ENCODE data around the gene CDKAL1. TPM values are rescaled to one million over a fixed set of nuclear protein-coding genes. Genes with fewer than 3 reads are reported as not detected.

The CDKAL1 gene
- total RNA-seq, 2 donors from 2014 or later: 12.1 to 19.0 TPM

GRCh38 chr6:20931093-20931492, 396.8 kb downstream of the CDKAL1 start:
- H3K9me3 ChIP-seq: no peaks in the 10 kb centered on the region
- H3K27ac ChIP-seq: no peak overlapping the region
- intact Hi-C loops (cut with DNase I): no loop called here
- DNase-seq (ENCODE audit: low spot score): no peak
- 88% methylated on average over 3 of the region's 3 CpGs for WGBS
- no peaks in the 10 kb centered on the region for H3K36me3 ChIP-seq
- TF ChIP-seq POLR2A (IDR thresholded peaks at IDR 0.05) (no peak), POLR2AphosphoS5 (IDR thresholded peaks at IDR 0.05) (no peak), CTCF (IDR thresholded peaks at IDR 0.05) (no peak)
- no peaks in the 10 kb centered on the region for H3K27me3 ChIP-seq (replicated peaks; ENCODE audit: insufficient read depth)
- H3K4me1 ChIP-seq (replicated peaks): no peaks in the 10 kb centered on the region
- no peak overlapping the region for H3K4me3 ChIP-seq

DNA sequence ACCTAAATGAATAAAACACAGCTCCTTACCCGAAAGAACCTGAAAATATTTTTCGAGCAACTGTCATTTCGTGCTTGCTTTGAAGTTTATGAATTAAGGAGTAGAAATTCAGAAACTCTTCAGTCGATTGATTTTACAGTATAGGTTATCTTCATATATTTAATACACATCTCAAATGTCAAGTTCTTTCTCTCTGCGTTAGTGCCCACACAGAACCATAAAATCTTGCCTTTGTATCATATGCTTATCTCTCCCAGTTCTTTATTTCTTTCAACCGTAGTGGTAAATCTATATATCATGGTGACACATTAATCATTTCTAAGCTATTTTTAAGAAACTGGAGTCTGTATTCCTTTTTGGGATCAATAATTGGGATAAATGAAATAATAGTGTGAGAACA, 397.5 kb downstream of the CDKAL1 start:
- Histone ChIP-seq H3K9me3 (no peaks in the 10 kb centered on the region), H3K4me3 (no peak overlapping the region), H3K36me3 (no peaks in the 10 kb centered on the region), H3K27ac (no peak overlapping the region), H3K4me1 (replicated peaks) (no peaks in the 10 kb centered on the region), H3K27me3 (replicated peaks; ENCODE audit: insufficient read depth) (no peaks in the 10 kb centered on the region)
- intact Hi-C loops (cut with DNase I): no loop called here
- TF ChIP-seq POLR2A (IDR thresholded peaks at IDR 0.05): no peak
- no peak for TF ChIP-seq POLR2AphosphoS5 (IDR thresholded peaks at IDR 0.05)
- TF ChIP-seq CTCF (IDR thresholded peaks at IDR 0.05): no peak
- 94% methylated on average over 6 of the region's 6 CpGs for WGBS
- no peak for DNase-seq (ENCODE audit: low spot score)

DNA sequence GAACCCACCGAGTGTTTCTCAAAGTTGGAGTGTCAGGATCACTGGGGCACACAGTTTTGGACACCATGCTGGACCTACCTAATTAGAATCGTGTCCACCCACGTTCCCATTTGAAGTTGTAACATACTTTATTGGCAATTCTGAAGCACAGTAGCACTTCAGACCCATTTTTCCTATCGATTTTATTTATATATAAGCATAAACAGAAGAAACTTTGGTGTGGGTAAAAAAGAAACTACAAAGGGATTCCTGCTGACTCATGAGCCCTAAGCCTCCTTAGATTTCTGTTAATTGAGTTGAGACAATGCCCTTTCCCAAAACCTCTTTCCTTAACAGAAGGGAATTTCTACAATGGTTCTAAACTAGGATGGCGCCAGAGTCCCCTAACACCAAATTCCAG, 398.0 kb downstream of the CDKAL1 start:
- intact Hi-C loops (cut with DNase I): no loop called here
- TF ChIP-seq POLR2A (IDR thresholded peaks at IDR 0.05) (no peak), POLR2AphosphoS5 (IDR thresholded peaks at IDR 0.05) (no peak), CTCF (IDR thresholded peaks at IDR 0.05) (no peak)
- DNase-seq (ENCODE audit: low spot score): no peak
- whole genome bisulfite sequencing: 90% methylated on average over 5 of the region's 5 CpGs
- no peaks in the 10 kb centered on the region for H3K36me3 ChIP-seq
- no peaks in the 10 kb centered on the region for H3K27me3 ChIP-seq (replicated peaks; ENCODE audit: insufficient read depth)
- no peaks in the 10 kb centered on the region for H3K4me1 ChIP-seq (replicated peaks)
- H3K27ac ChIP-seq: no peak overlapping the region
- H3K9me3 ChIP-seq: no peaks in the 10 kb centered on the region
- H3K4me3 ChIP-seq: no peak overlapping the region

- H3K4me1 ChIP-seq (replicated peaks): no peaks in the 10 kb centered on the region
- no peaks in the 10 kb centered on the region for H3K36me3 ChIP-seq
- no peak overlapping the region for H3K27ac ChIP-seq
- no peaks in the 10 kb centered on the region for H3K9me3 ChIP-seq
- H3K27me3 ChIP-seq (replicated peaks; ENCODE audit: insufficient read depth): no peaks in the 10 kb centered on the region
- WGBS: 65% methylated on average over 2 of the region's 2 CpGs
- intact Hi-C loops (cut with DNase I): no loop called here
- DNase-seq (ENCODE audit: low spot score): no peak
- TF ChIP-seq CTCF (IDR thresholded peaks at IDR 0.05) (no peak), POLR2AphosphoS5 (IDR thresholded peaks at IDR 0.05) (no peak), POLR2A (IDR thresholded peaks at IDR 0.05) (no peak)
- H3K4me3 ChIP-seq: no peak overlapping the region
Measured at GRCh38 chr6:20933057-20933788, 399.0 kb downstream of the CDKAL1 start.

- DNase-seq (ENCODE audit: low spot score): no peak
Measured at GRCh38 chr6:20936949-20937348, 402.7 kb downstream of the CDKAL1 start.

More at GRCh38 chr6:20936949-20937348, 402.7 kb downstream of the CDKAL1 start:
- H3K4me1 ChIP-seq (replicated peaks): no peaks in the 10 kb centered on the region
- H3K9me3 ChIP-seq: no peaks in the 10 kb centered on the region
- TF ChIP-seq POLR2A (IDR thresholded peaks at IDR 0.05) (no peak), CTCF (IDR thresholded peaks at IDR 0.05) (no peak), POLR2AphosphoS5 (IDR thresholded peaks at IDR 0.05) (no peak)
- WGBS: 95% methylated on average over 2 of the region's 2 CpGs
- intact Hi-C loops (cut with DNase I): no loop called here
- H3K4me3 ChIP-seq: no peak overlapping the region
- H3K27ac ChIP-seq: no peak overlapping the region
- no peaks in the 10 kb centered on the region for H3K27me3 ChIP-seq (replicated peaks; ENCODE audit: insufficient read depth)
- H3K36me3 ChIP-seq: no peaks in the 10 kb centered on the region

All from prostate gland (tissue), 2 donors.